ENCODE measurements around the gene AFMID. TPM values are rescaled to one million over a fixed set of nuclear protein-coding genes. Genes with fewer than 3 reads are reported as not detected.

Gene AFMID
- total RNA-seq, 1 experiment from 2014 or later = 65.8 TPM

GRCh38 chr17:78144736-78145641 is 42.2 kb upstream of the AFMID start:
- no TSS peak for BruUV-seq (replicated peaks)
- H3K9ac ChIP-seq (ENCODE audit: low read length) = peak overlapping the region; percentile 31; the same call in 1 of the 2 replicates
- ChIA-PET CTCF (interaction anchor here (0.7 to 1.8 kb wide), 6 partner anchors 10 to 106 kb away, joined by 3 to 6 read pairs (median 4); partner anchors contain the start of genes AFMID and TK1), RAD21 (ENCODE audit: low non-redundant PET in 1 of 2, low total read pairs in 2 of 2, uncharacterized antibody in 2 of 2, unreplicated experiment in 2 of 2) (interaction anchor here in 1 of 2 experiments (0.6 kb wide), 1 partner anchor 23 kb away, joined by 6 read pairs; no protein-coding TSS in a partner anchor), POLR2A (interaction anchor here (0.8 to 1.8 kb wide), 2 partner anchors 24 to 42 kb away, joined by 3 to 9 read pairs; partner anchors contain the start of genes AFMID and TK1)
- H3K9me2 ChIP-seq (ENCODE audit: insufficient read depth) = no peaks in the 10 kb centered on the region
- H4K20me1 ChIP-seq (ENCODE audit: insufficient read depth) = no peaks in the 10 kb centered on the region
- no peaks in the 10 kb centered on the region for H3K36me3 ChIP-seq (ENCODE audit: control insufficient read depth in 1 of 2, insufficient read depth in 2 of 2, low read length in 2 of 2)
- DNase-seq (ENCODE audit: low read depth, low spot score) (no peak), ATAC-seq (no peak)
- H3K9me3 ChIP-seq (ENCODE audit: control insufficient read depth in 1 of 2, insufficient read depth in 1 of 2, low read depth in 1 of 2, low read length in 2 of 2) = no peaks in the 10 kb centered on the region
- no peak overlapping the region for H3K4me3 ChIP-seq (replicated peaks in 1 of 2; ENCODE audit: low read depth in 1 of 2, low read length in 2 of 2)
- no peak overlapping the region for H2AFZ ChIP-seq (ENCODE audit: low read depth, low read length, poor library complexity, severe bottlenecking)
- peaks cover 41 to 58% of the 10 kb centered on the region in 2 experiments for H3K4me1 ChIP-seq (ENCODE audit: control insufficient read depth in 1 of 2, insufficient read depth in 2 of 2, low read length in 2 of 2)
- TF ChIP-seq ZFX (IDR thresholded peaks at IDR 0.05) (no peak), YY1 (IDR thresholded peaks at IDR 0.05; ENCODE audit: extremely low read depth, insufficient replicate concordance, low read depth, low read length) (peak; percentile 58)
- H3K79me2 ChIP-seq (ENCODE audit: insufficient read depth, low read length) = no peaks in the 10 kb centered on the region
- intact Hi-C loops (cut with micrococcal nuclease) = no loop called here
- no peaks in the 10 kb centered on the region for H3K27me3 ChIP-seq (ENCODE audit: insufficient read depth, low read length)
- H3K27ac ChIP-seq (ENCODE audit: low read depth, low read length) = no peak overlapping the region; the same call in 1 of the 2 replicates
- peak overlapping the region; percentile 58 for H3K4me2 ChIP-seq (ENCODE audit: low read length)

- Histone ChIP-seq H3K9me2 (ENCODE audit: insufficient read depth) (no peaks in the 10 kb centered on the region), H3K79me2 (ENCODE audit: insufficient read depth, low read length) (no peaks in the 10 kb centered on the region), H3K4me3 (replicated peaks in 1 of 2; ENCODE audit: low read depth in 1 of 2, low read length in 2 of 2) (no peak overlapping the region), H3K4me1 (ENCODE audit: control insufficient read depth in 1 of 2, insufficient read depth in 2 of 2, low read length in 2 of 2) (peaks cover 38 to 50% of the 10 kb centered on the region in 2 experiments), H3K27ac (ENCODE audit: low read depth, low read length) (no peak overlapping the region), H3K9ac (ENCODE audit: low read length) (no peak overlapping the region), H3K4me2 (ENCODE audit: low read length) (no peak overlapping the region), H3K27me3 (ENCODE audit: insufficient read depth, low read length) (no peaks in the 10 kb centered on the region), H4K20me1 (ENCODE audit: insufficient read depth) (no peaks in the 10 kb centered on the region), H3K36me3 (ENCODE audit: control insufficient read depth in 1 of 2, insufficient read depth in 2 of 2, low read length in 2 of 2) (no peaks in the 10 kb centered on the region), H2AFZ (ENCODE audit: low read depth, low read length, poor library complexity, severe bottlenecking) (no peak overlapping the region), H3K9me3 (ENCODE audit: control insufficient read depth in 1 of 2, insufficient read depth in 1 of 2, low read depth in 1 of 2, low read length in 2 of 2) (no peaks in the 10 kb centered on the region)
- no TSS peak for BruUV-seq (replicated peaks)
- intact Hi-C loops (cut with micrococcal nuclease) = no loop called here
- DNase-seq (ENCODE audit: low read depth, low spot score) = no peak
- RAD21 ChIA-PET (ENCODE audit: low non-redundant PET in 1 of 2, low total read pairs in 2 of 2, uncharacterized antibody in 2 of 2, unreplicated experiment in 2 of 2) = no interaction called here
- CTCF ChIA-PET = no interaction called here
- no peak for TF ChIP-seq REST (IDR thresholded peaks at IDR 0.05; ENCODE audit: low read depth)
- POLR2A ChIA-PET = no interaction called here
- ATAC-seq = no peak
Observed at GRCh38 chr17:78146471-78146869, 40.7 kb upstream of the AFMID start.
